Upper lobe of left lung (tissue), 6 donors: ENCODE measurements around the gene KIF26B. TPM values are rescaled to one million over a fixed set of nuclear protein-coding genes. Genes with fewer than 3 reads are reported as not detected.

Source experiments
- ATAC-seq, 2 donors: fragments of 200-7000 bp; cut with Tn5 transposase; one replicate each; pipeline ENCODE4 v1.9.1; 2022; ENCODE audit warnings: mild to moderate bottlenecking in 2 of 2, moderate library complexity in 2 of 2; ENCODE audit not compliant: low FRiP score in 2 of 2
- DNase-seq, 2 donors: peaks; one replicate each; pipeline ENCODE4 v3.0.0-alpha.2; 2019 to 2020
- H3K27ac ChIP-seq, 4 donors: fragments of 200-600 bp; sonication (generic); one replicate each; pipeline ENCODE4 v1.5.1; 2016 to 2019
- H3K27me3 ChIP-seq, 4 donors: fragments of 200-600 bp; sonication (generic); one replicate each; pipeline ENCODE4 v1.5.1; 2017 to 2019
- H3K36me3 ChIP-seq, 4 donors: fragments of 200-600 bp; sonication (generic); one replicate each; pipeline ENCODE4 v1.5.1; 2016 to 2019
- H3K4me1 ChIP-seq, 4 donors: fragments of 200-600 bp; sonication (generic); one replicate each; pipeline ENCODE4 v1.5.1; 2018 to 2019
- H3K4me3 ChIP-seq, 4 donors: fragments of 200-600 bp; sonication (generic); one replicate each; pipeline ENCODE4 v1.5.1; 2017 to 2019; ENCODE audit warnings: mild to moderate bottlenecking in 2 of 4, moderate library complexity in 1 of 4
- H3K9me3 ChIP-seq, 4 donors: fragments of 200-600 bp; sonication (generic); one replicate each; pipeline ENCODE4 v1.5.1; 2018 to 2019
- CTCF ChIP-seq, 6 experiments: fragments of 450-650 bp in 4 of 6; fragments of 200-600 bp in 2 of 6; sonication (generic) in 2 of 6; IDR thresholded peaks; one replicate each; pipeline ENCODE4 v1.5.1; 2016 to 2019; ENCODE audit warnings: antibody characterized with exemption in 6 of 6
- EP300 ChIP-seq, 4 donors: sonication (generic); formaldehyde crosslinking; IDR thresholded peaks; one replicate each; pipeline ENCODE4 v1.5.1; 2017; ENCODE audit warnings: antibody characterized with exemption in 4 of 4, control low read depth in 2 of 4
- POLR2A ChIP-seq, 4 donors: fragments of 450-650 bp; IDR thresholded peaks; one replicate each; pipeline ENCODE4 v1.5.1; 2016 to 2017; ENCODE audit warnings: antibody characterized with exemption in 4 of 4, mild to moderate bottlenecking in 2 of 4
- POLR2AphosphoS5 ChIP-seq, 2 donors: sonication (generic); formaldehyde crosslinking; IDR thresholded peaks; one replicate each; pipeline ENCODE4 v1.5.1; 2017; ENCODE audit warnings: antibody characterized with exemption in 2 of 2
- WGBS, 2 donors: methylation state at CpG; one replicate each; pipeline ENCODE4 v1.1.5; 2017 to 2018; 5-methylcytosine and 5-hydroxymethylcytosine counted together
- total RNA-seq, 6 donors: library from RNA; depleted of rRNA in 4 of 6; stranded (reverse); fragments of >200 nt in 4 of 6; gene quantifications; one replicate each; pipeline versions ENCODE4 v1.1.0 to v1.2.1, GENCODE V29; 2016 to 2021
- donor health status: DM: no; HTN: no; CAD: no; lungs with moderate emphysema.
- donor health status: DM: no; HTN: yes; CAD: no; lungs with severe emphysema.

The KIF26B gene
- total RNA-seq, 6 donors from 2014 or later: 1.2 to 4.3 (median 2.1) TPM

GRCh38 chr1:245579881-245580280 lies 425.1 kb downstream of the KIF26B start:
- no peaks in the 10 kb centered on the region for H3K4me1 ChIP-seq
- WGBS, 2 donors: 92% methylated on average over 7 of the region's 7 CpGs
- DNase-seq: no peak
- H3K36me3 ChIP-seq: no peaks in the 10 kb centered on the region
- H3K27me3 ChIP-seq: no peaks in the 10 kb centered on the region
- no peaks in the 10 kb centered on the region for H3K9me3 ChIP-seq
- H3K27ac ChIP-seq: no peak overlapping the region
- H3K4me3 ChIP-seq: no peak overlapping the region
- no peak for ATAC-seq
- TF ChIP-seq POLR2A (IDR thresholded peaks at IDR 0.05): no peak
- no peak for TF ChIP-seq POLR2AphosphoS5 (IDR thresholded peaks at IDR 0.05)

- no peaks in the 10 kb centered on the region for H3K27me3 ChIP-seq
- H3K9me3 ChIP-seq: no peaks in the 10 kb centered on the region
- no peak overlapping the region for H3K27ac ChIP-seq
- no peak for ATAC-seq
- TF ChIP-seq POLR2A (IDR thresholded peaks at IDR 0.05) (no peak), POLR2AphosphoS5 (IDR thresholded peaks at IDR 0.05) (no peak), EP300 (IDR thresholded peaks at IDR 0.05) (no peak), CTCF (IDR thresholded peaks at IDR 0.05) (no peak)
- no peak overlapping the region for H3K4me3 ChIP-seq
- H3K4me1 ChIP-seq: no peaks in the 10 kb centered on the region
- DNase-seq: no peak
- no peaks in the 10 kb centered on the region for H3K36me3 ChIP-seq
- 94 to 95% methylated on average over 6 of the region's 6 CpGs for WGBS, 2 donors
These were observed 425.9 kb downstream of the KIF26B start for GRCh38 chr1:245580651-245581050.

GRCh38 chr1:245582026-245582425 lies 427.2 kb downstream of the KIF26B start:
- 69 to 81% methylated on average over 7 of the region's 7 CpGs for WGBS, 2 donors
- ATAC-seq: no peak
- no peak for TF ChIP-seq POLR2AphosphoS5 (IDR thresholded peaks at IDR 0.05)
- no peak for TF ChIP-seq EP300 (IDR thresholded peaks at IDR 0.05)
- TF ChIP-seq CTCF (IDR thresholded peaks at IDR 0.05): no peak
- TF ChIP-seq POLR2A (IDR thresholded peaks at IDR 0.05): no peak
- H3K4me3 ChIP-seq: no peak overlapping the region
- no peaks in the 10 kb centered on the region for H3K4me1 ChIP-seq
- H3K9me3 ChIP-seq: no peaks in the 10 kb centered on the region
- no peaks in the 10 kb centered on the region for H3K36me3 ChIP-seq
- H3K27me3 ChIP-seq: no peaks in the 10 kb centered on the region
- no peak for DNase-seq
- no peak overlapping the region for H3K27ac ChIP-seq

- Histone ChIP-seq H3K36me3 (no peaks in the 10 kb centered on the region), H3K4me3 (no peak overlapping the region), H3K4me1 (no peaks in the 10 kb centered on the region), H3K27ac (no peak overlapping the region), H3K27me3 (no peaks in the 10 kb centered on the region), H3K9me3 (no peaks in the 10 kb centered on the region)
- 83 to 90% methylated on average over 9 of the region's 9 CpGs for WGBS, 2 donors
- no peak for DNase-seq
- no peak for ATAC-seq
- TF ChIP-seq POLR2AphosphoS5 (IDR thresholded peaks at IDR 0.05) (no peak), CTCF (IDR thresholded peaks at IDR 0.05) (no peak)
These were observed 428.3 kb downstream of the KIF26B start for GRCh38 chr1:245583081-245583480.

- Histone ChIP-seq H3K4me1 (no peaks in the 10 kb centered on the region), H3K4me3 (no peak overlapping the region), H3K36me3 (no peaks in the 10 kb centered on the region), H3K27ac (no peak overlapping the region), H3K27me3 (no peaks in the 10 kb centered on the region), H3K9me3 (no peaks in the 10 kb centered on the region)
- no peak for ATAC-seq
- WGBS, 2 donors: 79 to 82% methylated on average over 15 of the region's 15 CpGs
- TF ChIP-seq EP300 (IDR thresholded peaks at IDR 0.05) (no peak), POLR2AphosphoS5 (IDR thresholded peaks at IDR 0.05) (no peak), POLR2A (IDR thresholded peaks at IDR 0.05) (no peak), CTCF (IDR thresholded peaks at IDR 0.05) (no peak)
- no peak for DNase-seq
These were observed 429.0 kb downstream of the KIF26B start for GRCh38 chr1:245583575-245584330.
